Nephron (organoid): ENCODE measurements around the gene SVEP1.

Experiments
- H3K27ac Mint-ChIP-seq, 3 experiments: 2 replicates each; pipeline ENCODE4 v1.8.0; 2020; ENCODE audit warnings: mixed read lengths in 3 of 3, mild to moderate bottlenecking in 2 of 3, moderate library complexity in 1 of 3
- H3K27me3 Mint-ChIP-seq: 2 replicates; pipeline ENCODE4 v1.8.0; 2021; ENCODE audit warnings: low read depth, mild to moderate bottlenecking, moderate library complexity, mixed read lengths
- H3K36me3 Mint-ChIP-seq: 2 replicates; pipeline ENCODE4 v1.8.0; 2020; ENCODE audit warnings: low read depth, mixed read lengths
- H3K4me1 Mint-ChIP-seq: 2 replicates; pipeline ENCODE4 v1.8.0; 2020; ENCODE audit warnings: mixed read lengths
- H3K4me3 Mint-ChIP-seq, 3 experiments: 2 replicates each; pipeline ENCODE4 v1.8.0; 2020; ENCODE audit warnings: mild to moderate bottlenecking in 3 of 3, mixed read lengths in 3 of 3, moderate library complexity in 2 of 3
- H3K9me3 Mint-ChIP-seq: 2 replicates; pipeline ENCODE4 v1.8.0; 2020; ENCODE audit warnings: mixed read lengths
- TF ChIP-seq, protein P1 (sequence below), 3 experiments: fragments of 200-600 bp; sonication (generic); IDR thresholded peaks; one replicate each; pipeline ENCODE4 v1.5.0; 2021; ENCODE audit warnings: antibody characterized with exemption in 3 of 3; ENCODE audit not compliant: unreplicated experiment in 3 of 3

The SVEP1 gene

GRCh38 chr9:110579034-110579861 is at the start of gene SVEP1:
Gene SVEP1 (minus strand): TSS chr9:110579741. CDS start chr9:110579543, 198 bp downstream.
- peak within 1 kb of the TSS; percentile 70 to 90 (median 87) for H3K27ac Mint-ChIP-seq
- H3K4me1 Mint-ChIP-seq, result peaks cover 19% of the 10 kb centered on the region
- H3K4me3 Mint-ChIP-seq, result peak within 1 kb of the TSS; percentile 94 to 96 (median 95)
- H3K27me3 Mint-ChIP-seq, result peaks cover 52% of the 10 kb centered on the region
- peaks cover 4% of the 10 kb centered on the region for H3K36me3 Mint-ChIP-seq
- H3K9me3 Mint-ChIP-seq, result peaks cover 9% of the 10 kb centered on the region
- TF ChIP-seq, protein P1, sequence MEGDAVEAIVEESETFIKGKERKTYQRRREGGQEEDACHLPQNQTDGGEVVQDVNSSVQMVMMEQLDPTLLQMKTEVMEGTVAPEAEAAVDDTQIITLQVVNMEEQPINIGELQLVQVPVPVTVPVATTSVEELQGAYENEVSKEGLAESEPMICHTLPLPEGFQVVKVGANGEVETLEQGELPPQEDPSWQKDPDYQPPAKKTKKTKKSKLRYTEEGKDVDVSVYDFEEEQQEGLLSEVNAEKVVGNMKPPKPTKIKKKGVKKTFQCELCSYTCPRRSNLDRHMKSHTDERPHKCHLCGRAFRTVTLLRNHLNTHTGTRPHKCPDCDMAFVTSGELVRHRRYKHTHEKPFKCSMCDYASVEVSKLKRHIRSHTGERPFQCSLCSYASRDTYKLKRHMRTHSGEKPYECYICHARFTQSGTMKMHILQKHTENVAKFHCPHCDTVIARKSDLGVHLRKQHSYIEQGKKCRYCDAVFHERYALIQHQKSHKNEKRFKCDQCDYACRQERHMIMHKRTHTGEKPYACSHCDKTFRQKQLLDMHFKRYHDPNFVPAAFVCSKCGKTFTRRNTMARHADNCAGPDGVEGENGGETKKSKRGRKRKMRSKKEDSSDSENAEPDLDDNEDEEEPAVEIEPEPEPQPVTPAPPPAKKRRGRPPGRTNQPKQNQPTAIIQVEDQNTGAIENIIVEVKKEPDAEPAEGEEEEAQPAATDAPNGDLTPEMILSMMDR (IDR thresholded peaks at IDR 0.05; ENCODE audit: unreplicated experiment in 3 of 3), result no peak

DNA sequence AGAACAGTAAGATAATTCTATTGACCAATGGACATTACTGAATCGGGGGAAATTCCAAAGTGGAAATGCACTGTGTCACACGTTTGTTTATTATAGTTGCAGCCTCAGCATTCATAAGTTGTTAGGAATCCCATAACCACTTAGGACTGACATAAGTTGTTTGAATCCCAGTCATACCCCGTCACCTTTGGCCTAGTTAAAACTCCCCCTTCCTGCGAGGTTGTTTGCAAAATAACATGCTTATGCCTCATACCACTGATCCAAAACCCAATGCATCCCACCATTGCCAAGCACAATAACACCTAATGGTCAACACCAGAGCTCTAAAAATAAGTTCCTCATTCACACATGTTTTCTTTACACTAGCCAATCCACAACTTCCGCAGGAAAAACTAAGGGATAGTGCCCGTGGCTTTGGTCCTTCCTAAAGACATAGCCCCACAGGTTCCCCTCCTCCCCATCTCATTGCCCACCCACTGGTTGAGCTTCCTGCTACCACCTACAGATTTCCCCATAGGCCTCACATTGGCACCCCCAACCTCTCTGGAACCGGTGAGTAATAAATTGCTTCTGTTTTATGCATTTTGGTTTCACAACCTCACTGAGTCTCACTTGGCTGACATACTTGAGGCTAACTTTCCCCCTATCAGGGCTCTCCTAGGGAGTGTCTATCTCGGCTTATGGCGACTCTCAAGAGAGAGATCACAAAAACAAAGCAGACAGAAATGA is 46.7 kb upstream of the SVEP1 start:
- Mint-ChIP-seq H3K4me1 (peaks cover 10% of the 10 kb centered on the region), H3K4me3 (peak overlapping the region in 1 of 3 experiments; percentile 2), H3K27ac (peak overlapping the region; percentile 53 to 77 (median 72)), H3K9me3 (peaks cover 14% of the 10 kb centered on the region), H3K36me3 (no peaks in the 10 kb centered on the region), H3K27me3 (peaks cover 4% of the 10 kb centered on the region)
- TF ChIP-seq, protein P1 (IDR thresholded peaks at IDR 0.05; ENCODE audit: unreplicated experiment in 3 of 3), result no peak

GRCh38 chr9:110623462-110624025 is 44.0 kb upstream of the SVEP1 start:
- peaks cover 18% of the 10 kb centered on the region for H3K4me1 Mint-ChIP-seq
- H3K27me3 Mint-ChIP-seq, result peaks cover 4% of the 10 kb centered on the region
- TF ChIP-seq, protein P1 (IDR thresholded peaks at IDR 0.05; ENCODE audit: unreplicated experiment in 3 of 3), result peak; percentile 58 to 78 (median 76)
- no peak overlapping the region for H3K27ac Mint-ChIP-seq
- peaks cover 2% of the 10 kb centered on the region for H3K9me3 Mint-ChIP-seq
- H3K36me3 Mint-ChIP-seq, result no peaks in the 10 kb centered on the region
- H3K4me3 Mint-ChIP-seq, result no peak overlapping the region

DNA sequence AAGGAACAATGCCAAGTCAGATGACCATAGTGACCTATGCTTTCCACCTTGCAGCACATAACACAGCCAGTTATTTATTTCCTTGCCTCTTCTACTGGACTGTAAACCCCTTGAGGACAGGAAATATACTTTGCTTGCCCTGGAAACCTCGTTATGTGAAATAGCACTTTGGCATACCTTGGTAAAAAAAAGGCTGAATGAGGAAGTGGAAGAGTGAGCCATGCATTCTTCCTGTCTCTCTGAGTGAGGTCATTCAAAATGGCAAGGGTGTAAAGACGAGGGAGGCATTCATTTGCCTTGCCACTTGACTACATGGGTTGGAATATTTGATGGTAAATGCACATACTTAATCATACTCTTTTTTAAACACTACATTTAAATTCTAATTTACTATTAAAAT is 42.8 kb upstream of the SVEP1 start:
- H3K4me1 Mint-ChIP-seq, result peaks cover 18% of the 10 kb centered on the region
- peaks cover 4% of the 10 kb centered on the region for H3K27me3 Mint-ChIP-seq
- H3K4me3 Mint-ChIP-seq, result no peak overlapping the region
- TF ChIP-seq, protein P1 (IDR thresholded peaks at IDR 0.05; ENCODE audit: unreplicated experiment in 3 of 3), result no peak
- no peaks in the 10 kb centered on the region for H3K36me3 Mint-ChIP-seq
- no peak overlapping the region for H3K27ac Mint-ChIP-seq
- peaks cover 2% of the 10 kb centered on the region for H3K9me3 Mint-ChIP-seq

DNA sequence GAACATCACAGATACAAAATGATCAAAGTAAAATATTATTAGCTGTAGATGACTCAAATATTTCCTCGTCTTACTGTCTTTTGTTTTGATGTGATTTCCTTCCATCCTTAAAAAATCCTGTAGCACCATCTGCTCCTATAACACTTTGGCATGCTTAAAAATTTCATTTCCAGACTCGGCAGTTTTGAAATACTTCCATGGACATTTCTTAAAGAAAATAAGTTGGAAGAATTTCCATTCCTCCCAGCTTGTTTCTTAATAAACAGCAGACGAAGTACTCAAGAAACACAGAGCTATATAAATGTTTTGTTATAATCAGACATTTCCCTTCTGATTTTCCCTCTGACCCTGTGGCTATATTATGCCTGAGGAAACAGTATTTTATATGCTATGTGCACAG is 41.2 kb upstream of the SVEP1 start:
- peak overlapping the region in 2 of 3 experiments; percentile 21 to 53 for H3K27ac Mint-ChIP-seq
- H3K4me1 Mint-ChIP-seq, result peaks cover 7% of the 10 kb centered on the region
- TF ChIP-seq, protein P1 (IDR thresholded peaks at IDR 0.05; ENCODE audit: unreplicated experiment in 3 of 3), result no peak
- no peaks in the 10 kb centered on the region for H3K36me3 Mint-ChIP-seq
- no peak overlapping the region for H3K4me3 Mint-ChIP-seq
- H3K27me3 Mint-ChIP-seq, result peaks cover 4% of the 10 kb centered on the region
- no peaks in the 10 kb centered on the region for H3K9me3 Mint-ChIP-seq
